ENCODE results near the gene GPALPP1. TPM values are rescaled to one million over a fixed set of nuclear protein-coding genes. Genes with fewer than 3 reads are reported as not detected.
"Not testable (repeated sequence)": the region's sequence is repeated elsewhere in the genome, so short reads cannot be mapped to it uniquely, and the experiment has no call there.

Gene GPALPP1
- total RNA-seq, 3 donors from 2014 or later = 20.5 to 22.8 (median 21.9) TPM

- peaks cover 20% of the 10 kb centered on the region for H3K36me3 Mint-ChIP-seq (ENCODE audit: insufficient read depth)
- H3K4me1 Mint-ChIP-seq (ENCODE audit: low read depth) = no peaks in the 10 kb centered on the region
- no peaks in the 10 kb centered on the region for H3K9me3 Mint-ChIP-seq
- H3K27me3 Mint-ChIP-seq (ENCODE audit: low read depth) = no peaks in the 10 kb centered on the region
- H3K4me3 Mint-ChIP-seq = no peak overlapping the region
- no peak for ATAC-seq
- no peak for DNase-seq
Measured at GRCh38 chr13:44974056-44974793, 15.1 kb upstream of the GPALPP1 start.

- no peak for ATAC-seq
- Mint-ChIP-seq H3K27me3 (ENCODE audit: low read depth) (no peaks in the 10 kb centered on the region), H3K36me3 (ENCODE audit: insufficient read depth) (peaks cover 22% of the 10 kb centered on the region), H3K9me3 (no peaks in the 10 kb centered on the region), H3K4me1 (ENCODE audit: low read depth) (no peaks in the 10 kb centered on the region), H3K4me3 (no peak overlapping the region)
- DNase-seq = no peak
Measured at GRCh38 chr13:44976196-44976595, 13.1 kb upstream of the GPALPP1 start.

GRCh38 chr13:44976949-44977583 lies 12.3 kb upstream of the GPALPP1 start:
- H3K9me3 Mint-ChIP-seq = no peaks in the 10 kb centered on the region
- DNase-seq (no peak), ATAC-seq (no peak)
- no peaks in the 10 kb centered on the region for H3K4me1 Mint-ChIP-seq (ENCODE audit: low read depth)
- H3K27me3 Mint-ChIP-seq (ENCODE audit: low read depth) = no peaks in the 10 kb centered on the region
- no peak overlapping the region for H3K4me3 Mint-ChIP-seq
- H3K36me3 Mint-ChIP-seq (ENCODE audit: insufficient read depth) = peaks cover 18% of the 10 kb centered on the region

- no peak overlapping the region for H3K4me3 Mint-ChIP-seq
- peaks cover 2% of the 10 kb centered on the region for H3K4me1 Mint-ChIP-seq (ENCODE audit: low read depth)
- H3K27me3 Mint-ChIP-seq (ENCODE audit: low read depth) = no peaks in the 10 kb centered on the region
- H3K36me3 Mint-ChIP-seq (ENCODE audit: insufficient read depth) = peaks cover 20% of the 10 kb centered on the region
- DNase-seq (no peak), ATAC-seq (no peak)
- no peaks in the 10 kb centered on the region for H3K9me3 Mint-ChIP-seq
Measured at GRCh38 chr13:44978328-44978727, 11.0 kb upstream of the GPALPP1 start.

GRCh38 chr13:44989941-44990340 lies 603 bp downstream of the GPALPP1 start:
- no peaks in the 10 kb centered on the region for H3K9me3 Mint-ChIP-seq
- H3K4me1 Mint-ChIP-seq (ENCODE audit: low read depth) = peaks cover 48% of the 10 kb centered on the region
- peak; percentile 3 to 11 for ATAC-seq
- H3K36me3 Mint-ChIP-seq (ENCODE audit: insufficient read depth) = peaks cover 21% of the 10 kb centered on the region
- H3K4me3 Mint-ChIP-seq = peak overlapping the region; percentile 98
- H3K27me3 Mint-ChIP-seq (ENCODE audit: low read depth) = no peaks in the 10 kb centered on the region
- no peak for DNase-seq

- Mint-ChIP-seq H3K4me3 (no peak overlapping the region), H3K36me3 (ENCODE audit: insufficient read depth) (peaks cover 24% of the 10 kb centered on the region), H3K27me3 (ENCODE audit: low read depth) (no peaks in the 10 kb centered on the region), H3K9me3 (no peaks in the 10 kb centered on the region), H3K4me1 (ENCODE audit: low read depth) (no peaks in the 10 kb centered on the region)
- DNase-seq = no peak
- no peak for ATAC-seq
Measured at GRCh38 chr13:45003417-45003816, 14.1 kb downstream of the GPALPP1 start.

- no peaks in the 10 kb centered on the region for H3K9me3 Mint-ChIP-seq
- no peak for DNase-seq
- H3K27me3 Mint-ChIP-seq (ENCODE audit: low read depth) = no peaks in the 10 kb centered on the region
- peaks cover 24% of the 10 kb centered on the region for H3K36me3 Mint-ChIP-seq (ENCODE audit: insufficient read depth)
- H3K4me3 Mint-ChIP-seq = no peak overlapping the region
- ATAC-seq = no peak
- H3K4me1 Mint-ChIP-seq (ENCODE audit: low read depth) = no peaks in the 10 kb centered on the region
Measured at GRCh38 chr13:45004096-45004495, 14.8 kb downstream of the GPALPP1 start.

- Mint-ChIP-seq H3K4me3 (no peak overlapping the region), H3K9me3 (no peaks in the 10 kb centered on the region), H3K4me1 (ENCODE audit: low read depth) (no peaks in the 10 kb centered on the region), H3K36me3 (ENCODE audit: insufficient read depth) (peaks cover 34% of the 10 kb centered on the region), H3K27me3 (ENCODE audit: low read depth) (no peaks in the 10 kb centered on the region)
- no peak for ATAC-seq
- DNase-seq = no peak
Measured at GRCh38 chr13:45007225-45007624, 17.9 kb downstream of the GPALPP1 start.

GRCh38 chr13:45007823-45008222 lies 18.5 kb downstream of the GPALPP1 start:
- H3K4me1 Mint-ChIP-seq (ENCODE audit: low read depth) = no peaks in the 10 kb centered on the region

GRCh38 chr13:45011198-45011597 lies 21.9 kb downstream of the GPALPP1 start:
- H3K9me3 Mint-ChIP-seq = no peaks in the 10 kb centered on the region
- no peak for ATAC-seq
- no peaks in the 10 kb centered on the region for H3K27me3 Mint-ChIP-seq (ENCODE audit: low read depth)
- peaks cover 38% of the 10 kb centered on the region for H3K36me3 Mint-ChIP-seq (ENCODE audit: insufficient read depth)
- no peak for DNase-seq
- no peak overlapping the region for H3K4me3 Mint-ChIP-seq
- H3K4me1 Mint-ChIP-seq (ENCODE audit: low read depth) = no peaks in the 10 kb centered on the region

More at GRCh38 chr13:45007823-45008222, 18.5 kb downstream of the GPALPP1 start:
- Mint-ChIP-seq H3K36me3 (ENCODE audit: insufficient read depth) (peaks cover 31% of the 10 kb centered on the region), H3K27me3 (ENCODE audit: low read depth) (no peaks in the 10 kb centered on the region), H3K9me3 (no peaks in the 10 kb centered on the region), H3K4me3 (no peak overlapping the region)
- DNase-seq (no peak), ATAC-seq (no peak)

- ATAC-seq (no peak), DNase-seq (no peak)
- Mint-ChIP-seq H3K27me3 (ENCODE audit: low read depth) (no peaks in the 10 kb centered on the region), H3K36me3 (ENCODE audit: insufficient read depth) (peaks cover 32% of the 10 kb centered on the region), H3K4me3 (no peak overlapping the region), H3K4me1 (ENCODE audit: low read depth) (peaks cover 1% of the 10 kb centered on the region), H3K9me3 (no peaks in the 10 kb centered on the region)
Measured at GRCh38 chr13:45015300-45015699, 26.0 kb downstream of the GPALPP1 start.

GRCh38 chr13:45016792-45017425 lies 27.6 kb downstream of the GPALPP1 start:
- Mint-ChIP-seq H3K27me3 (ENCODE audit: low read depth) (no peaks in the 10 kb centered on the region), H3K4me3 (no peak overlapping the region), H3K4me1 (ENCODE audit: low read depth) (peaks cover 1% of the 10 kb centered on the region), H3K36me3 (ENCODE audit: insufficient read depth) (peaks cover 26% of the 10 kb centered on the region), H3K9me3 (no peaks in the 10 kb centered on the region)
- ATAC-seq (no peak), DNase-seq (no peak)

GRCh38 chr13:45019981-45020380 lies 30.6 kb downstream of the GPALPP1 start:
- H3K4me1 Mint-ChIP-seq (ENCODE audit: low read depth); ATAC-seq; H3K27me3 Mint-ChIP-seq (ENCODE audit: low read depth); H3K4me3 Mint-ChIP-seq; H3K9me3 Mint-ChIP-seq; DNase-seq: not testable (repeated sequence)
- H3K36me3 Mint-ChIP-seq (ENCODE audit: insufficient read depth) = peaks cover 28% of the 10 kb centered on the region

GRCh38 chr13:45021250-45021649 lies 31.9 kb downstream of the GPALPP1 start:
- Mint-ChIP-seq H3K4me1 (ENCODE audit: low read depth) (peaks cover 1% of the 10 kb centered on the region), H3K36me3 (ENCODE audit: insufficient read depth) (peaks cover 24% of the 10 kb centered on the region), H3K27me3 (ENCODE audit: low read depth) (no peaks in the 10 kb centered on the region), H3K4me3 (no peak overlapping the region), H3K9me3 (no peaks in the 10 kb centered on the region)
- ATAC-seq (no peak), DNase-seq (no peak)

GRCh38 chr13:45024847-45025246 lies 35.5 kb downstream of the GPALPP1 start:
- Mint-ChIP-seq H3K4me3 (no peak overlapping the region), H3K27me3 (ENCODE audit: low read depth) (no peaks in the 10 kb centered on the region), H3K4me1 (ENCODE audit: low read depth) (no peaks in the 10 kb centered on the region), H3K9me3 (no peaks in the 10 kb centered on the region), H3K36me3 (ENCODE audit: insufficient read depth) (peaks cover 31% of the 10 kb centered on the region)
- DNase-seq (no peak), ATAC-seq (no peak)
